M059J (cell line): ENCODE results near the gene CXCR3. TPM values are rescaled to one million over a fixed set of nuclear protein-coding genes. Genes with fewer than 3 reads are reported as not detected.

Experiments used
- DNase-seq: peaks from one replicate; pipeline ENCODE4 v3.0.0-alpha.2; 2012; ENCODE audit warnings: low read depth
- total RNA-seq: library from RNA; depleted of rRNA; stranded (reverse); fragments of >200 nt; shearing (Covaris generic); gene quantifications from 2 replicates; pipeline ENCODE4 v1.2.3, GENCODE V29; 2014

CXCR3 gene
- total RNA-seq, 1 experiment from 2014 or later: not detected

DNA sequence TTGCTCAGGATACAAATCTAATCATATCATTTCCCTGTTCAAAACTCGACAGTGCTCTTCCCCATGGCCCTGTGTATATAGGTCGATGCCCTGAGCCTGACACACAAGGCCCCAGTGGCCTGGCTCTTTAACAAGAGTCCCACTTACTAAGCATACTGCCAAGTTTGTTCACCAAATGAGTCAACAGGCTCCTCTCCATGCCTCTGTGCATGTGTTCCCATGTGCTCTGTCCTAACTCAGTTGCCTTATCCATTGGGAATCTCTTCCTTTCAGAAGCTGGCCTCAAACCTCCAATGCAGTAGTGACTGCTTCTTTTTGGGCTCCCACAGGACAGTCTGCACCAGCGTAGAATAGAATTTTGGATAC is 18.9 kb upstream of the CXCR3 start:
- DNase-seq: peak; percentile 47

DNA sequence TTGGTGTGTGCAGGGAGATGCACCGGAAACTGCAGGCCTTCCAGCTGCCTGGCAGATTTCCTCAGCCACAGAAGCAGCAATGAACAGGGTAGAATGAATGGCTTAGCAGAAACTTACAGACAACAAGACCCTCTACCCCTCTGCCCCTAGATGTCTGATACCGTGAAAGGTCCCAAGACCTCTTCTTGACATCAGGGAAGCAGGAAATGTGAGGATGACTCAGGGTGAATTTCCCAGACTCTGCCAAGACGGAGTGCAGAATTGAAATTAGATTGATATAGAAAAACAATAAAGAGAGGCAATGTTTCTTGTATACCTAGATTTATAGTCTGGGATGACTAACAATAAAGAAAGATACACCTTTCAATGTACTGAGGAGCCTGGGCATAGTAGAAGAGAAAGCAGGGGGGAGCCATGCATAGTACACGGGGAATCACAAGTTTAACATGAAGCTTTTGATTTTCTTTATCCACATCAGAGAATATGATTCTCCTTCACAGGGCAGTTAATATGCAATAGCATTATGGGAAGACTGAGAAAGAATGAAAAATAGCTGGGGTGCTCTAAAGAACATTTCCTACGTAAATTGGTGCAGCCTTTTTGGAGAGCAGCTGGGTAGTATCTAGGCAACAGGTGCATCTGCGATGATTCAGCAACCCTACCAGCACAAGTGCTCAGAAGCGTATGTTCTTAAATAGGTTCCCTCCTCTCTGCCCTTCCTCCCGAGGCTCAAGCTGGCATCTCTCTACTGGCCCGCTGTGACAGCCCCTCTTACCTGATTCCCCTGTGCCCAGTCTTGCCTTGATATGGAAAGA is 18.3 kb upstream of the CXCR3 start:
- no peak for DNase-seq

GRCh38 chrX:71634366-71634765 is 16.1 kb upstream of the CXCR3 start:
- DNase-seq: no peak

DNA sequence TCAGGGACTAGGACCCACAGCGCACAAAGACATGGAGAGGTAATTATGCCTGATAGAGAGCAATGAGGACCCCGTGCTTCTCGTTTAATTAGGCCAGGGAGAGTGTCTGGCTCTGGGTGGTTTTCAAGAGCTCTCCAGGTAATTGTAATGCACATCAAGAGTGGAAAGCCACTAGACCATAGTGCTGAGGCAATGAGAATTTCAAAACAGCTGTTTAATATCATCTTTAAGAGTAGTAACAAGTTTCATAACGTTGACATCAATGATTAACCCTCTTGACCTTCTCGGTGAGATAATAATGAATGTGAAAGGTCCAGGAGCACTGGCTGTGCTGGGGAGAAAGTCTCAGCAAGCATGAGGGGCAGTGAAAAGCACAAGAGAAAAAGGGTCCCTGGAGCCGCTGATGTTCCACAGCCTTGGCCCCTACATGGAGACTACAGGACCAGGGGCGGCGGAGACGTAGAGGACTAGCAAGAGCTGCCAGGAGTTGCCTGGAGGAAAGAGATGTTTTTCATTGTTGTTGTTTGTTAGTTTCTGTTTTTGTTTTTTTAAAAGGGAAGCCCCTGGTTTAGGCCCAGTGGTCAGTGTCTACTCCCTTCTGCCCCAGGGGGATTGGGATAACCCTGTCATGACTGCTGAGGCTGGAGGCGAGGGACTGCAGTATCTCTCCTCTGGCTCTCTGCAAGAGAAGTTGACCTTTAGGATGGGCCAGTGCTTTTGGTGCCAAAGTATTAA is 14.8 kb upstream of the CXCR3 start:
- DNase-seq: no peak

DNA sequence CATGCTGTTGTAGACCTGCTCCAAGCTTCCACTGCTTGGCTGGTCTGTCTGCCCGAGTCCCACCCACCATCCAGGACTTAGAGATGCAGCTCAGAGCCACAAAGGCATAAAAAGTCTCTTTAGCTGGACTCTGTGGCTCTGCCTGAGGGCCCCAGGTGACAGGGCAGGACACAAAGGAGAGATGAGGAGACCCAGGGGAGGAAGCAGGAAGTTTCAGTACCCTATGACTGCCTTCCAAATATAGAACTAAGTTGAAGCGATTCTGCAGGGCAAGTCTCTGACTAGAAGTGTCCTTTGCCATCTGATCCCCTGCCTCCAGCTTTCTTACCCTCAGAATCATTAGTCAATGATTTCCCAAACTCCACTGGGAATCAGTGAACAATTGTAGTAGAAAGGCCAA is 11.2 kb upstream of the CXCR3 start:
- DNase-seq: no peak

- DNase-seq: no peak
Observed at GRCh38 chrX:71627588-71628404, 9.5 kb upstream of the CXCR3 start.

DNA sequence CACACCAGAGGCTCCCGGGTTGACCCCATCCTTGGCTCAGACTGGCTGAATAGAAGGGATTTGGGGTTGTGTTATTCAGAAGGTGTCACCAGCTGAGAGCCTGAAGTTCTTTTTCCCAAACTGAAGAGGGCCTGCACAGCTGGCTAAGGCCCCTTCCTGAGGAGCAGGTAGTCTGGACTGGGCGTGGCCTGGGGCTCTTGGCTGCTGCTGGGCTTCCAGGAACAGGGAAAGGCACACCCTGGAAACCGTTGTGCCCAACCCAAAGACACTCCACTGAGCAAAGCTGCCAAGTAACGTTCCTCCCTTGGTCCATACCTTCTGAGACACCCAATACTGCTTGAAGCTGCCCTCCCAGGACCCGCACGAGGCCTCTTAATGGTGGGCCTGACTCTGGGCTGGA is 8.3 kb upstream of the CXCR3 start:
- DNase-seq: no peak

DNA sequence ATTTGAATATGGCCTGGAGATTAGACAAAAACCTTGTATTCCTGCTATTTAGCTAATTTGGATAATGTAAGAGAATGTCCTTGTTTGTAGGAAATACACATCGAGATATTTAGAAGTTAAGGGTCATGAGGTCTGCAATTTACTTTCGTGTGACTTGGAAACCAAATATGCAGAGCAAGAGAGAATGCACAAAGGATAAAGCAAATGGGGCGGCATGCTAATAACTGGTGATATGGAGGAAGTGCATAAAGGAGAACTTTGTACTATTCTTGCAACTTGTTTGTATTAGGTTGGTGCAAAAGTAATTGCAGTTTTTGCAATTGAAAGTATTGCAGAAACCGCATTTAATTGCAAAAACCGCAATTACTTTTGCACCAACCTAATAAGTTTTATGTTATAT is 7.2 kb upstream of the CXCR3 start:
- DNase-seq: no peak

DNA sequence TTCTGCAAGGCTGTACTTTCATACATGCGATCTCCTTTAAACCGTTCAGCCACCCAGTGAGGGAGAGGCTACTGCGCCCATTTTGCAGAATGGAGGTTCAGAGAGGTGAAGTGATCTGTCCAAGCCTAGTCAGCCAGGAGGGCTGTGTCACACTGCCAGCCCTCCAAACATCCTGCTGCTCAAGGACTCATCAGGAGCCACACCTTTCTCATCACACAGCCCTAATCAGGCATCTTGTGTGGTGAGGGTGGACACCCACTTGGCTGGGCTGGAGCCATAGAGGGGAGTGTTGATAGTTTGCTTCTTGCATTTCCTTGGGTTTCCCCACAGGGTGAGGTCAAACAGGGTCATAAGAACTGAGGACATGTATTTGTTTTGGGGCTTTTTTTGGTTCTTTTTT is 5.4 kb upstream of the CXCR3 start:
- no peak for DNase-seq

- peak; percentile 22 for DNase-seq
Observed at GRCh38 chrX:71622576-71623450, 4.5 kb upstream of the CXCR3 start.

DNA sequence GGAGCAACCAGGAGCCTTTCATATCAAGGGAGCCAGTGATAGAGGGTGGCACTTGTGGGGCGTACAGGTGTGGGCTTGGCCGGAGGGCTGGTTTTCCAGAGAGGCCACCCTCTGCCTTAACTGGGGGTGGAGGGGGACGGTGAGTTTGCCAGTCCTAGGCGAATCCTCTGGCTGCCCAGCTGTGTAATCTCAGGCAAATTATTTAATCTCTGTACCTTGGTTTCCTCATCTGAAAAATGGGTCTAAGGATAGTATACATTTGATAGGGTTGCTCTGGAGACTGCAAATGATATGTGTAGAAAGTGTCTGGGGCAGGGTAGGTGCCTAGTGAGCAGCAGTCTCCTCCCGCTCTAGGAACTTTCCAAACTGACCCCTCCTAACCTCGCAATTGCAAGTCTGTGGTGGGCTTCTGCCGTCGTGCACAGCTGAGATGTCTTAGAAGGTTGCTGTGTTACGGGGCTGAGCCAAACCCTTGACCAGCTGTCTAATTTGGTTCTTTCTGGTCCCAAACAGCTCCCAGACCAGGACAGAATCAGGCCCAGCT is 3.8 kb upstream of the CXCR3 start:
- DNase-seq: no peak

- DNase-seq: no peak
Observed at GRCh38 chrX:71621603-71622002, 3.3 kb upstream of the CXCR3 start.

- no peak for DNase-seq
Observed at GRCh38 chrX:71619986-71620385, 1.7 kb upstream of the CXCR3 start.

- no peak for DNase-seq
Observed at GRCh38 chrX:71619193-71619592, 882 bp upstream of the CXCR3 start.

GRCh38 chrX:71618787-71619186 is 476 bp upstream of the CXCR3 start:
- DNase-seq: no peak

DNA sequence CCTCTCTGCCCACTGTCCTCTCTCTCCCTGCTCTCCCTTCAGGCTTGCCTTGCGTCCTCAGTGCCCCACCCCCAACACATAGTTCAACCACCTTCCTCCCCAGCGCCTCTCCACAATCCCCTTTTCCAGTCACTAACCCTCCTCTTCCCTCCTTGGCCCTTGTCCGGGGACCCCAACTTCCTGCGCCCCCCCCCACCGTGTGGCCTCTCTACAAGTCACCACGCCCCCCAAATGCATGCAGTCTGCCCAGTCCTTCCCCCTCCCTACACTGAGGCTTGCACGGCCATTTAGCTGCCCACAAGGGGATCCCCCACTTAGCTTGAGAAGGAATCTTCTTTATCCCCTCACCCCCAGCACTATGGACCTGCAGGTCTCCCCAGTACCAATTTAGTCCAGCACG is 569 bp downstream of the CXCR3 start:
- DNase-seq: no peak

DNA sequence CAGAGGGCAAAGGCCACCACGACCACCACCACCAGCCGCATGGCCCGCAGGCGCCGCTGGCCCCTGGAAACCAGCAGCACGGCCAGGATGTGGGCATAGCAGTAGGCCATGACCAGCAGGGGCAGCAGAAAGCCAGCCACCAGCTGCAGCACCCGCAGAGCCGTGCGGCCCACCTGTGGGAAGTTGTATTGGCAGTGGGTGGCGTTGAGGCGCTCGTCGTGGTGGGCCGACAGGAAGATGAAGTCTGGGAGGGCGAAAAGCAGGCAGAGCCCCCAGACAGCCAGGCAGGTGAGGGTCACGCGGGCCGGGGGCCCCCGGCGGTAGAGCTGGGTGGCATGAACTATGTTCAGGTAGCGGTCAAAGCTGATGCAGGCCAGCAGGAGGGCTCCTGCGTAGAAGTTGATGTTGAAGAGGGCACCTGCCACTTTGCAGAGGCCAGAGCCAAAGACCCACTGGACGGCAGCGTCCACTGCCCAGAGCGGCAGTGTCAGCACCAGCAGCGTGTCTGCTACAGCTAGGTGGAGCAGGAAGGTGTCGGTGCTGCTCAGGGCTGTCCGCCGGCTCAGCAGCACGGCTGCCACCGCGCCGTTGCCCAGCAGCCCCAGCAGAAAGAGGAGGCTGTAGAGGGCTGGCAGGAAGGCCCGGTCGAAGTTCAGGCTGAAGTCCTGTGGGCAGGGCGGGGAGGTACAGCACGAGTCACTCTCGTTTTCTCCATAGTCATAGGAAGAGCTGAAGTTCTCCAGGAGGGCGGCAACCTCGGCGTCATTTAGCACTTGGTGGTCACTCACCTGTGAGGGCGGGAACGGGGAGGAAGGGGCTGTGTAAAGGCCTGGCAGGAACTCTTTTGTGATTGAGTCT is 1.4 kb downstream of the CXCR3 start:
- DNase-seq: no peak

DNA sequence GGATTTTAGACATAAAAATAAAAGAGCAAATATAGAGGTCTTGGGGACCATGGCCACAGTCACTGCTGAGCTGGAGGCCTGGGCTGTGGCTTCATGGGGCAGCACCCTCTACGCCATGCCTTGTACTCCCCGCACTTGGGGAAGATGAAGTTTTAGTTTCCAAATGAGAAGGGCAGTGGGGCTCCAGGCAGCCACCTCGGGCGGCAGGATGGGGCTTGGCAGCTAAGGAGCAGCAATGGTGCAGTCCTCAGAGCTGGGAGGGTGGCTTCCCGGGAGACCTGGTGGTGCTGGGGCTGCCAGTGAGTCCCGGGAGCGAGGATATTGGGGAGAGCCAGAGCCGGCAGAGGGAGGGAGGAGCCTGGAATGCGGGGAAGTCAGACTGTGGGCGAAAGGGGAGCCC is 2.4 kb downstream of the CXCR3 start:
- DNase-seq: no peak

DNA sequence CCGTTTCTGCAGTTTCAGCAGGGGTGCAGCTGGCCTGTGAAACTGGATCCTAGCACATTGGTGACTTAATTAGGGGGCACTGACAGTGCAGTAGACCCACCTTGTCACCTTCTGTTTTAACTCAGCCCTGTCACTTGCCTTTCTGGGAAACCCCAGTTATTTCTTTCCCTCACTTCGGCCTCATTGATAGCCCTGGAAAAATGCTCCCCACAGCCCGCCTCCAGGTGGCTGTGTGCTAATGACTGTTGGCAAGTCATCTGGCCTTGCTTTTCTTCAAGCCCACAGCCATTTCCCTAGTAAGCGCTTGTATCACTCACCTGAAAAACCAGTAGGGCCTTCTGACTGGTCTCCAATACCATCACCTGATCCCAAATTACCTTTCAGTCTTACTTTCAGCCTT is 3.3 kb downstream of the CXCR3 start:
- no peak for DNase-seq

GRCh38 chrX:71612256-71612655 is 6.1 kb downstream of the CXCR3 start:
- DNase-seq: no peak
